Activated gamma-delta T cell treated with anti-CD3 and anti-CD28 coated beads, Interleukin-2, amount 50 U/mL, for 16 hours (primary cell): ENCODE measurements around the gene MAML3.
"Not testable (repeated sequence)": the region's sequence is repeated elsewhere in the genome, so short reads cannot be mapped to it uniquely, and the experiment has no call there.

ENCODE experiments used
- DNase-seq: peaks from one replicate; pipeline ENCODE4 v3.0.0-alpha.2; 2020; ENCODE audit warnings: low read depth

MAML3 gene

DNA sequence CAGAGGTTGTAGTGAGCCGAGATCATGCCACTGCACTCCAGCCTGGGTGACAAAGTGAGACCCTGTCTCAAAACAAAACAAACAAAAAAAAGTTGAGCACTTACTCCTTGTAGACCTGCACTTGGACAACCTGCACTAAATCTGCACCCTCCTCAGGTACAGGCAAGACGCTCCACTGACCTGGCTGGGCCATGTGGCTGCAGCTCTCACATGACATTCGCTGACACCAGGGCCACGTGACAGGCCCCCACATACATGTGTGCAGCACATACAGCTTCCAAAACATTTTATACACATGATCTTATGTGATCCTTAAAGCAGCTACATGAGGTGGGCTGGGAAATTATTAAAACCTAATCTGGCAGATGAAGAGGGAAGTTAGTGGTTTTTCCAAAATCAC is 425.8 kb downstream of the MAML3 start:
- DNase-seq = no peak

DNA sequence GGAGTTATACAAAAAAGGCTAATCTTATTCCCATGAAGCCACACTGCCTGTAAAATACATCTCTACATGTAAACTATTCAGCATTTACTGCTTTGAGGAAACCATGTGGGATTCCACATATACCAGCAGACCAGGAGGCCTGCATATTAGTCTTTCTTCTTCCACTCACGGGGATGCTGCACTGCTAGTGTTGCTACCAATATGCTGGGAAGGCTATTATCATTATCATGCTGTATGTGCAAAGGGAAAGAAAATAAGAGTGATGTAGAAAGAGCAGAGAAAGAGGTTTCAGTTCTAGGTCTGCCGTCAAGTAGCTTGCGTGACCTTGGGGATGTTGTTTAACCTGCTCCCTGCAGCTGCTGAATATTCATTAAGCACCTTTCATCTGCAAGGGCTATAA is 427.4 kb downstream of the MAML3 start:
- no peak for DNase-seq

DNA sequence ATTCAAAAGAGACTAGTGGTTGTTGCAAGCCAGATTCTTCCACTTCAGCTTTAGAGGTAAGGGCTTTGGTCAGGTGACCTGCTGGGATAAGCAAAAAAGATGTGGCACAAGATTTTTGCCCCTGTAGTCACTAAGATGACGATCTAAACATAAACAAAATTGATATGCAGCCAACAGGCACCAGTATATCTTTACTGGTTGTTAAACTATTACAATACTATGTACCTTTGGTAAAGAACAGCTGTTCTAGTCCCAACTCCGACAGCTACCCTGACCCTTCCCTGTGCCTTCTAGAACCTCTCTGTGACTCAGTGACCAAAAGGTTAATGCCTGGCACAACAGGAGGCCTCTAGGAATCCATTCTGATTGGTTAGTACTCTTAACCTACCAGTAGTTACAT is 428.7 kb downstream of the MAML3 start:
- no peak for DNase-seq

DNA sequence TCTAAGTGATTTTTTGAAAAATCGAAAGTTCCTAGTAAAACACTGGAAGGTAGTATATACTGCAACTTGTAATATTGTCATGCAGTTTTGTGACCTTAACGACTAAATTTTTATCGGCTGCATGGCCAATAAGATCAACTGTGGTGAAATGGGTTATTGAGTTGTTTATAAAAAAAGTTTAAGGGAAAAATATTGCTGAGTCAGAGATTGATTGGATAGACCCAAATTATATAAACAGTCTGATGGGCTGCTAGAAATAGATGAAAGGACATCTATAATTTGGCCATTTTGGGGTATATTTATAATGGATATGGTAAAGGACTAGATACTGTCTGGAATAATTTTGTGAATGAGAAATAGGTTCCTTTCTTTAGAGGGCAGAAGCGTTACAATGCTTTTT is 432.2 kb downstream of the MAML3 start:
- DNase-seq = no peak

DNA sequence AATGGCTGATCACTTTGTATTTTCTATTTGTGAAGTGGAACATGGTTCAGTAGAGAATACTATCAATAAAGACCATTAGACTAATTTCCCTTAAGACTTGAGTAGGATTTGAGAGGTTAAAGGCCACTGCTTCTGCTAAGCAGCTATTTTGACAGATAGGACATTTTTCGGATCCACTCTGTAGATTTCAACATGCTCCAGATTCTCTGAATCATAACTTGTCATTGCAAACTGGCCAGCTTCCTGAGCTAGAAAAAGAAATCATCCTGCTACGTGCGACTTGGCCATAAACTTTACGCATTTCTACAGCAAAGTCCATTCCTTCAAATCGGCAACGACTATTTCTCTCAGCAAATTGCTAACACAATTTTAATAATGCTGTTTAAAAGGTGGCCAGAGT is 433.2 kb downstream of the MAML3 start:
- no peak for DNase-seq

DNA sequence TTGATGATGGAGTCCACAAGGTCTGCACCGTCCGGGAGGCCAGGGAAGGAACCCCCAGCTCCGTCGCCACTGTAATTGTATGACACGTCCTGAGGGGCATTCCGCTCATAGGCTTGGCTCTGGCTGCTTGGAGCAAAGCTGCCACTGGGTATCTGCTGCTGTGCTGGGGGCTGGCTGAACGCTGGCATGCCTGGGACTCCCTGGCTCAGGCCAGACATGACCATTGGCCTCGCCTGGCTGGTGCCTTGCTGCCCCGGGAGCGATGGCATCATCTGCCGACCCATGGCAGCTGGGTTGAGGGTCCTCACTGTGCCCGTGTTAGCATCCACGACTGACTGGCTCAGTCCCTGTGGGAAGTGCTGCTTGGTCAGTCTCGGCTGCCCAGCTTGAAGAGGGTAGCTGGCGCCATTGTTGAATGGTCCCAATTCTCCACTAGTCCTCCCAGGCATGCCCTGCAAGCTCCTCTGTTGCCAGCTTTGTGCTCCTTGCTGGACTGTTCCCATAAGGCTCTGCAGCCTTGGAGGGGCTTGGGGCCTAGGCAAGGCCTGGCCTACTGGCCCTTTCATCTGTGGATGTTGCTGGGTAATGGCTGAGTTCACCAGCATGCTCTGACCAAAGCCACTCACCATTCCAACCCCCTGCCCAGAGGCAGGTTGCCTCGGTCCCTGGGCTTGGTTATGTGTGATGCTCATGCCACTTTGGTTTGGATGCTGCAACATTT is 434.4 kb downstream of the MAML3 start:
- no peak for DNase-seq

DNA sequence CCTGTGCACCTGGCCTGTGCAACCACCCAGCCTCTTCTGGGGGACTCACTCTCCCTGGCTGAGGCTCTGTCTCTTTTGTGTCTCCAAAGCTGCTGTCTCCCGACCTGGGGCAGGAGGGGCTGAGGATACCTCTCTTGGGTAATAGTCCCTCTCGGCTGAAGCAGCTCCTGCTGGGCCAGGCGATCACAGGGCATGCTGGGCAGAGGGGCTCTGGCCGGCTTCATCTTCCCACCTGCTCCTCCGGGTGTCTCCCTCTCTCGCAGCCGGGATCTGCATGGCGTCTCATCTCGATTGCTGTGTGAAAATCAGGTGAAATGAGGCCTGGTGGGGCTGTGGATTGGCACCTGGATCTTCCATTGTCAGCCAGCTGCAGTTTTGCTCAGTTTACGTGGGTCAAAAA is 435.2 kb downstream of the MAML3 start:
- DNase-seq = no peak

DNA sequence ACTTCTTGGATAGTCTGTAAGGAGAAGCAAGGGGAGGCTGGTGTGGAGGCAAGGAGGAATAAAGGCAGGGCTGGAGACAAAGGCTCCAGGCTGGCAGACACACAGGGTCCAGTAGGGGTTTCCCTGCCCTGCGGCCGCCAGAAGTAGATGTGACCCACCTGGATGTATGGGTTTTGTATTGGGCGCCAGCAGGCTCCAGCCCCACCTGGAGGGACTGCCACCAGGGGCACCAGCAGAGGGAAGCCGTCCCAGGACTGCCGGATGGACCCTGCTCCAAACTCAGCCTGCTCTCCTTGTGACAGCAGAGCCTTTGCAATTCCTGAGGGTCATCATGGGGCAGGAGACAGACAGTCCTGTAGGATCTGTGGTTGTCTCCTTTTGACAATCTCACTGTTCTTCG is 435.6 kb downstream of the MAML3 start:
- DNase-seq = no peak

DNA sequence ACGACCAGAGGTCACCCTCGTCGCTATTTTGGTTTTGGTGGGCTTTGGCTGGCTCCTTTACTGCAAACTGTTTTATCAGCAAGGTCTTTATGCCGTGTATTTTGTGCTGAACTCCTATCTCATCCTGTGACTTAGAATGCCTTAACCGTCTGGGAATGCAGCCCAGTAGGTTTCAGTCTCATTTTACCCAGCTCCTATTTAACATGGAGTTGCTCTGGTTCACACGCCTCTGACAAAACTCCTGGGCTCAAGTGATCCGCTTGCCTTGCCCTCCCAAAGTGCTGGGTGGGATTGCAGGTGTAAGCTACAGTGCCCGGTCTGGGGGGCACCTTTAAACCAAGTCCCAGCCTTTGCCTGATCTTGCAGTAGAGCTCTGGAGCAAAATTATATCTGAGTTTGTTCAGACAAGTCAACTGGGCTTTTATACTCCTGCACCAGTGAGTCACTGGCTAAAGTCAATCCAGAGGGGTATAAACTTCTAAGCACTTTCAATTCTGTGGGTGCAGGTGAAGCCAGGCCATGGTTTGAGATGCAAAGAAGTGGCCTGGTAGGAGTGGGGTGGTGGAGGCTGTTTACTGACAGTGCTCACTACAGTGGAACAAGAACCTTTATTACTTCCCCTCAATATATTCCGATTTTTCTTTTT is 438.1 kb downstream of the MAML3 start:
- DNase-seq = no peak

DNA sequence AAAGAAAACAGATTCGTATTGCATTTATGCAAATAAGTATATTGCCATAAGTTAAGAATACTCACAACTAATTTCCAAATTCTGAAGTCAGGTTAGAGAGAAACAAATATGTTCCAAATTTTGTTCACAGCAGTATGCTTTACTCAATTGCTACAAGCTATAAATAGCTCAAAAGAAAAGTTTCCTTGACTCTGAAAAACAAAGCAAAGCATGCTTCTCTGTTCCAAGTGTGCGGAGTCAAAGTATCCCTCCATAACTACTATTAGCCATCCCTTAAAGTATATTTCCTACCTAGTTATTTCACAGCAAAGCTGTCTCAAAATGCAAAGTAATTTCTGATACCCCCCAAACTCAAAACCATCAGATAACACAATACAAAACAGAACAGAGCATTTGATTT is 441.1 kb downstream of the MAML3 start:
- DNase-seq = no peak

DNA sequence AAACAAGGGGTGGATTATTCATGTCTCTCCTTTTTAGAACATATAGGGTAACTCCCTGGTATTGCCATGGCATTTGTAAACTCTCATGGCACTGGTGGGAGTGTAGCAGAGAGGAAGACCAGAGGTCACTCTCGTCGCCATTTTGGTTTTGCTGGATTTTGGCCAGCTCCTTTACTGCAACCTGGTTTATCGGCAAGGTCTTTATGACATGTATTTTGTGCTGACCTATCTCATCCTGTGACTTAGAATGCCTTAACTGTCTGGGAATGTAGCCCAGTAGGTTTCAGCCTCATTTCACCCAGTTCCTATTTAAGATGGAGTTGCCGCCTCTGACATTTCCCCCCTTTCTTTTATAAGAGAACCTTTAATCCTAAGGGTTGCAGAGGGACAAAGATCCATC is 442.5 kb downstream of the MAML3 start:
- DNase-seq = no peak

DNA sequence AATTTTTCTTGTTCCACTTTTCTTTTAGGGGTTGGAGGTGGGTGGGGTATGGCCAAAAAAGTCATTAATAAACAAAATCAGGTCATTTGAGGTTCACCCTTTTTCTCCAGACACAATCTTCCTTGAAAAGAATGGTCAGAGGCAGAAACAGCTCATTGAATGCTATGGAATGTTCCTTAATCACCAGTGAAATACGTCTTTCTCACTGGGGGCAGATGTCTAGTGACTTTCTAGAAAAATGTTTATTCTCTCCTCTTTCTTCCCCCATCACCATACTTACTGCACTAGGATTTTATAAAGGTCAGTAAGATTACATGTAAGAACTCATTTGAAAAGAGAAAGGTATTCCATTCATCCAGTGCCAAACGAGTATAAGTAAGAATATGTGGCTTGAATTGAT is 443.9 kb downstream of the MAML3 start:
- DNase-seq = no peak

DNA sequence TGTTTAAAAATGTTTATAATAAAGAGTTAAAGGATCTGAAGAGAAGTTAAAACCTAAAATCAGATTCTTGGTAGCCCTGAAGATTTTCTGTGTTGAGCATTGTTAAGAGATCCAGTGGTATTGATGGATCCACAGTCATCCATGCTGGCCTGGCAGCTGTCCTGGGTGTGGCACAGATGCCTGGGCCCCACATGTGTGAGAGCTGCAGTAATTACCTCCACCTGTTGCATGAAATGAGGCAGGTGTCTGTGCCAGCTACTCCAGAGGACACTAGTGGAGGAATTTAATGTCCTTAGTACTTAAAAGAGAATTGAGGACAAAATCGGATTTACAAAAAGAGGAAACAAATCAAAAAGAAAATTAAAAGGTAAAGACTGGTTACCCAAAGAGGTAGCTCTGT is 444.3 kb downstream of the MAML3 start:
- DNase-seq = no peak

DNA sequence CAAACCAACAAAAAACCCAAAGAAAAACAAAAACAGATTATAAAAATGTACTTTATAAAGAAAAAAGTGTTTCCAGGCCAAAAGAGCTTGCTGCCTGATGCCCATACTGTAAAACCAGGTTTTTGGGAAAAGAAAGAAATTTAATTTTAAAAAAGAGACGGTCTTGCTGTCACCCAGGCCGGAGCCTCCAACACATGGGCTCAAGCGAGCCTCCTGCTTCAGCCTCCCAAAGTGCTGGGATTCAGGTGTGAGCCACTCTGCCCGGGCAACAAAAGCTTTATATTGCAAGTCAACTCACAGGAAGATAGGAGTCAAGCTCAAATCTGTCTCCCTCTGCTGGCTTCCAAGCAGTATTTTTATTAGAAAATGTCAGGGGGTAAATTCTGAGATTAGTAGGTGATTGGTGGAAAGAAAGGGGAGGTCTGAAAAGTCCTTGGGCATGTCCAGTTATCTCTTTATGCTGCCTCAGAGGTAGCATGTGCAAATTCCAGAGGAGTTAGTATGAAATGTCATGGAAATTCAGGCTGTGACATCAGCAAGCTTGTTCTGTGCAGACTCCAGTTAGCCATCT is 449.0 kb downstream of the MAML3 start:
- DNase-seq = no peak

DNA sequence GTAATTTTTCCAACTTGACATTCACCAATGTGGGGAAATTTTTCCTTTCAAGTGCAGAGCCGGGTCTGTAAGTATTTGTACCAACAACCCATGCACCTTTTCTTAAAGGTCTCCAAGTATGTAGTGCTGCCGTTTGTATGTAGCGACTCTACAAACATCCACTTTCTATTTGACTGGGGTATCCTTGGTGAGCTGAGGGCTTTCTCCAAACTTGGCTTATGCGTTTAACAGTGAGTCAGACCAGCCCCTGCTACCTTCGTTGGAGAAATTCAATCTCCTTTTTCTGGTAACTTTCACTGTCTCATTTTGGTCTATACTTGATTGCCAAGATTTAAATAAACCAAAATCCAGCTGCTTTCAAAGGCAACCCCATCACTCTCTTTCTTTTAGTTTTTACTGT is 453.4 kb downstream of the MAML3 start:
- no peak for DNase-seq

DNA sequence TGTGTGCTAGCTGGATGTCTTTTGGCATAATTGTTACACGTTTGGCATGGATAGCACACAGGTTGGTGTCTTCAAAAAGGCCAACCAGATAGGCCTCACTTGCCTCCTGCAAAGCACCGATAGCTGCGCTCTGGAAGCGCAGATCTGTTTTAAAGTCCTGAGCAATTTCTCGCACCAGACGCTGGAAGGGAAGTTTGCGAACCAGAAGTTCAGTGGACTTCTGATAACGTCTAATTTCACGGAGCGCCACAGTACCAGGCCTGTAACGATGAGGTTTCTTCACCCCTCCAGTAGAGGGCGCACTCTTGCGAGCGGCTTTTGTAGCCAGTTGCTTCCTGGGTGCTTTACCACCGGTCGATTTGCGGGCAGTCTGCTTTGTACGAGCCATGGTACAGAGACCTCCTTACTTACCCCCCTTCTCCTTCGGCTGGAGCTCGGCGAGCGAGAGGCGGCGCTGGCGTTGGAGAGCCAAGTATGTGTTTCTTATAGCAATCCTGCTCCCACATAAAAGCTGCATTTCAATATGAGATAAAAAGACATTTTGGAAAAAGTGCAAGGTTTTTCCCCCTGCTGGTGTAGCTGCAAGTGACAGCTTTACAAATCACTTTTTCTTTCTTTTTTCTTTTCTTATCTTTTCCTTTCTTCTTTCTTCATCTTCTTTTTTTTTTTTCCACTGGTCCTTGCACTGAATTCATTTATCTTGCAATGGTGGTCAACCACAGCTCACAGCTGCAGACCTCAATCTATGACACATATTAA is 455.6 kb downstream of the MAML3 start:
- DNase-seq = not testable (repeated sequence)

DNA sequence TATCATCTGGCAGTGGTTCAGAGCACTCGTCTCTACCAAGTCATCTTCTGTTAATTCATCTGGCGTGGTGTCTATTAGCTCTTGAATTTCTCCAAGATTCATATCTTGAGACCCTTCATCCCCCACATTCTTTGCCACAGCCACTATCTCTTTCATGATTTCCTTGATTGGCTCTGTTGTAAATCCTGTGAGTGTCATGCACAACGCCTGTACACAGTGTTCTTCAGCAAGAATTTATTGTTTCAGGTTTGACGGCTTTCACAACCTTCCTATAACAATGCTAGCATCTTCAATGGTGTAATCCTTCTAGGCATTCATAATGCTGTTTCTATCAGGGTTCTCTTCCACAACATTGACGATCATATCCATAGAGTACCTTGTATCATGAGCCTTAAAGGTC is 457.5 kb downstream of the MAML3 start:
- no peak for DNase-seq

DNA sequence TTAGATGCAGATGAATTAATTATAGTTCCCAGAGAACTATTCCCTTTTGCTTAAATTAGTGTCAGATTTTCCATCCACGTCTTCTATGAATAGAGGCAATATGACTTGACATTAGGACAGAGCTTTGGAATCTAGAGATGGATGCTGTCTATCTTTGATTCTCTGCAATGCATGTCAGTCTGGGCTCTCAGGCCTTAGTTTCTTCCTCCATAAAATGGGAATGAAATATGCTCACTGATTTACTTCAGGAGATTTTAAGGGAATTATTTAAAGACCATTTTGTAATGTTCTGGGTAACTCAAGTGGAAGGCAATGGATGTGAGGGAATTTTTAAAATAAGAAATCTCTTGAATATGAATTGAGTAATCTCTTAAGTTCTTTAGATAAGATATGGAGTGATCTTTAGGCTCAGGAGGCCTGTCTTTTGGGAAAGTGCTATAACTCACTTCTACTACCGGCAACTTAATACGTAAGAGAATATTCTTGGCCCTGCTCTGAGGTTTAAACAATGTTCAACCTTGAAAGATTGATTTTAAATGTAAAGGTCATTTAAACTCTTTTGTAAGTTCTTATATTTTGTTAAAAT is 459.4 kb downstream of the MAML3 start:
- no peak for DNase-seq

DNA sequence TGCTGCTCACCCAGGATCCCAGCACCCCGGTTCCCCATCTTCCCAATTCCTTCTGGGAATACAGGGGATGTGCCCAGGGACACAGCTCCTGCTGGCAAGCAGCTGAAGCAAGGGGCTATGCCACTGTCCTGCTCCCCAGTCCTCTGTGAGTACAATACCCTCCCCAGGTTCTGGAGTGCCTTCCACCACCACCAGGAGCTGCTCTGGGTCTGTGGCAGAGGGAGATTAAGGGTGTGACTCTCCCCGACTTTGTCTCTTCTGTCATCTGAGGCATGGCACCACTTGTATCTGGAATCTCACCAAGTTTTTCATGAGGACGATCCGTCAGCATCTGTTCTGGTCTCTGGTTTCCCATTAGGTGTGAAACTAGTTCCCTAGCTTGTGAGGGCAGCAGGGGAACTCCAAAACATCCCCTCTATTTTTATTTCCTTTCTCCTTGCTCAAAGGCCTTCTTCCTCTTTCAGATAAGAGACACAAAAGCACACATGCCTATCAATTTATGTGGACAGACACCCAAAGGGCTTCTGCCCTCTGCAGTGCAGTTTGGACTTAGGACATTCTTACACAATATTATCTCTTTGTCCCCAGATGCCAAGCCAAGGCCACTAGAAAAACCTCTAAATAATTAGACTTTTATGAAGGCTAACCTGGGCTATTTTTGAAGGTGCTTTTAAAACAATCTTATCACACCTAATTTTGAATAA is 461.5 kb downstream of the MAML3 start:
- DNase-seq = no peak

DNA sequence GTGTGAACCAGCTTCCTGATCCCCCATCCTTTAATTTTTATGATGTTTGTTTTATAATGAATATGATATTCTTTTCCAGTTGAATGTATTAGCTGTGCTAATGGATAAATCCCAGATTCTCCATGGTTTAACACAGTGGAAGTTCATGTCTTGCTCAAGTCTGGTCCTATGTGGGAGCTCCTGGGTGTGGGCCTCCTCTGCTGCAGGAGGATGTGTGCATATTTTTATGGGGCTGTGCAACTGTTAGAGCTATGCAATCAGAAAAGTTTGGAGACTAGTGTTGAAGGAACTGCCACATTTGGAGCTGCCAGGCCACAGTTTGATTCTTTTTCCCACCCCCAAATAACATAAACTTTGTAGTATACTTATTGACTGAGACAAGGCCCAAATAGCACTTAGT is 463.6 kb downstream of the MAML3 start:
- DNase-seq = no peak

DNA sequence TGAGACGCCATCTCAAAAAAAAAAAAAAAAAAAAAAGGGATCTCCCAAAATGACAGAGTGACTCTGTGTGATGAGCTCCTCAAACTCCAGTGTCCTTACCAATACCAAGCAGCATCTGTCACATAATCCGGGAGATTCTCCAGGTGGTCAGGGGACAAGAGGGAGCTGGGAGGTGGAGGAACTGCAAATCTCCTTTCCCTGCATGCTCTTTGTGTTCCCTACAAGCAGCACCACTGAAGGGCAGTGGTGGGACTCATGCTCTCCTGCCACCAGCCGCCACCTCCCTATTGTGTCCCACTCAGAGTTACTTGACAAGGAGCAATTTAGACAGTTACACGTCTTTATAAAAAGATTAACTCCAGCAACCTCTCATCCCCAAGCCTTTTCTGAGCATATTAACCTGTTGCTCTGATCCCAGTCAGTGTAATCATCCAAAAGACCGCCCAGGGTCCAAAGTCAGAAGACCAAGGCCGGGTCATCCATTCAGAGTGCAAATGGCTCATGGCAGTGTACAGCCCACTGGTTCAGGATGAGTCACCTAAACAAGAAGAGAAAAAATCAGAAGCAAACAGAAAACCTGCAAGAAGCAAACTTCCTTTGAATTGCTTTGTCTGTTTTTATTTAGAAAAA is 464.8 kb downstream of the MAML3 start:
- DNase-seq = no peak

DNA sequence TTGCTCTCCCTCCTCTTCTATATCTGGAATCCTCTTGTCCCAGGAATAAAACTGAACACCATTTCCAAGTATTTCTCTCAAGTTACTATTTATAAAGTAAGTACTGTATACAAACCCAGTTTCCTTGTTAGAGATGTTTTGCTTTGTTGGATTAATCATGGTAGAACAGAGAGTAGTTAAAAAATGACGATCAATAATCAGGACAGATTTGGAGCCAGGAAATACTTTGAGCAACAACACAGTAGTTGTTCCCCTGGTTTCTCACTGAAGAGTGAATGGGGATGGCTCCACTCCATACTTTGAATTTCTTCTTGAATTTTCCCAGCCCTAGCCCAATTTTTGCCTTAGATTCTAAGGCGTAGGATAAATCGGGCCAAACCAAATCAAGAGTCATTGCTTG is 467.0 kb downstream of the MAML3 start:
- no peak for DNase-seq
